Activated CD8-positive, alpha-beta T cell treated with anti-CD3 and anti-CD28 coated beads for 36 hours (primary cell): ENCODE data around the gene RIC3. TPM values are rescaled to one million over a fixed set of nuclear protein-coding genes. Genes with fewer than 3 reads are reported as not detected.

Source experiments
- ATAC-seq: fragments of 200-7000 bp; cut with Tn5 transposase; one replicate; pipeline ENCODE4 v1.10.0; 2021; ENCODE audit warnings: mild to moderate bottlenecking, moderate library complexity
- CTCF ChIA-PET: fragments of 350-600 bp; sonication (Branson Sonifier 250); formaldehyde crosslinking; loops from one replicate; lab custom pipeline; 2021; ENCODE audit warnings: antibody characterized with exemption; lab: Charles Lee
- POLR2A ChIA-PET: fragments of 350-600 bp; sonication (Branson Sonifier 250); formaldehyde crosslinking; loops from one replicate; lab custom pipeline; 2021; ENCODE audit warnings: antibody characterized with exemption; lab: Charles Lee
- DNase-seq: peaks from one replicate; pipeline ENCODE4 v3.0.0-alpha.2; 2020
- H3K27ac Mint-ChIP-seq: one replicate; pipeline ENCODE4 v1.8.0; 2021; ENCODE audit warnings: mild to moderate bottlenecking, mixed read lengths
- H3K27me3 Mint-ChIP-seq: one replicate; pipeline ENCODE4 v1.8.0; 2021; ENCODE audit warnings: mixed read lengths
- H3K36me3 Mint-ChIP-seq: one replicate; pipeline ENCODE4 v1.8.0; 2021; ENCODE audit warnings: low read depth, mixed read lengths
- H3K4me1 Mint-ChIP-seq: one replicate; pipeline ENCODE4 v1.8.0; 2021; ENCODE audit warnings: low read depth, mixed read lengths
- H3K4me3 Mint-ChIP-seq: one replicate; pipeline ENCODE4 v1.8.0; 2021; ENCODE audit warnings: mild to moderate bottlenecking, moderate library complexity, mixed read lengths
- H3K9me3 Mint-ChIP-seq: one replicate; pipeline ENCODE4 v1.8.0; 2021; ENCODE audit warnings: mixed read lengths
- CTCF ChIP-seq: fragments of 200-600 bp; IDR thresholded peaks from one replicate; pipeline ENCODE4 v1.8.0; 2022; ENCODE audit warnings: antibody characterized with exemption, mild to moderate bottlenecking
- intact Hi-C: fragments of 100-400 bp; cut with micrococcal nuclease; formaldehyde crosslinking; loops from one replicate; pipeline ENCODE4 v1.10.0; 2022
- total RNA-seq, 2 experiments: library from RNA; stranded (reverse); gene quantifications; one replicate each; pipeline ENCODE4 v1.2.3, GENCODE V29; 2021

RIC3 gene
- total RNA-seq, 2 experiments from 2014 or later: 7.6 to 7.7 TPM

GRCh38 chr11:8102965-8103364, 65.9 kb downstream of the RIC3 start:
- no peak overlapping the region for H3K4me3 Mint-ChIP-seq
- no peaks in the 10 kb centered on the region for H3K4me1 Mint-ChIP-seq
- ChIA-PET CTCF (interaction anchor here (1.8 to 7.3 kb wide), 2 partner anchors 68 to 96 kb away, joined by 8 to 120 read pairs; no protein-coding TSS in a partner anchor), POLR2A (interaction anchor here (1.5 kb wide), 1 partner anchor 9 kb away, joined by 4 read pairs; no protein-coding TSS in a partner anchor)
- H3K36me3 Mint-ChIP-seq: no peaks in the 10 kb centered on the region
- TF ChIP-seq CTCF: no peak
- ATAC-seq (no peak), DNase-seq (no peak)
- H3K27ac Mint-ChIP-seq: no peak overlapping the region
- H3K27me3 Mint-ChIP-seq: no peaks in the 10 kb centered on the region
- intact Hi-C loops: no loop called here
- H3K9me3 Mint-ChIP-seq: no peaks in the 10 kb centered on the region

GRCh38 chr11:8102296-8102915, 66.4 kb downstream of the RIC3 start:
- Mint-ChIP-seq H3K36me3 (no peaks in the 10 kb centered on the region), H3K9me3 (no peaks in the 10 kb centered on the region), H3K27me3 (no peaks in the 10 kb centered on the region), H3K27ac (no peak overlapping the region), H3K4me3 (no peak overlapping the region), H3K4me1 (no peaks in the 10 kb centered on the region)
- intact Hi-C loops: no loop called here
- DNase-seq (no peak), ATAC-seq (no peak)
- ChIA-PET CTCF (interaction anchor here (1.0 to 7.4 kb wide), 4 partner anchors 11 to 145 kb away, joined by 3 to 161 read pairs (median 62); no protein-coding TSS in a partner anchor), POLR2A (interaction anchor here (1.5 kb wide), 1 partner anchor 9 kb away, joined by 4 read pairs; no protein-coding TSS in a partner anchor)
- TF ChIP-seq CTCF: no peak

- no peaks in the 10 kb centered on the region for H3K4me1 Mint-ChIP-seq
- CTCF ChIA-PET: interaction anchor here (1.0 to 7.4 kb wide), 4 partner anchors 10 to 146 kb away, joined by 3 to 161 read pairs (median 62); no protein-coding TSS in a partner anchor
- TF ChIP-seq CTCF: no peak
- H3K27ac Mint-ChIP-seq: no peak overlapping the region
- ATAC-seq (no peak), DNase-seq (no peak)
- no peaks in the 10 kb centered on the region for H3K36me3 Mint-ChIP-seq
- POLR2A ChIA-PET: no interaction called here
- intact Hi-C loops: no loop called here
- no peak overlapping the region for H3K4me3 Mint-ChIP-seq
- H3K9me3 Mint-ChIP-seq: no peaks in the 10 kb centered on the region
- no peaks in the 10 kb centered on the region for H3K27me3 Mint-ChIP-seq
Measured at GRCh38 chr11:8101421-8101820, 67.4 kb downstream of the RIC3 start.

- Mint-ChIP-seq H3K36me3 (no peaks in the 10 kb centered on the region), H3K27ac (no peak overlapping the region), H3K9me3 (no peaks in the 10 kb centered on the region), H3K4me3 (no peak overlapping the region), H3K27me3 (no peaks in the 10 kb centered on the region), H3K4me1 (no peaks in the 10 kb centered on the region)
- ChIA-PET POLR2A (interaction anchor here (1.1 kb wide), 1 partner anchor 32 kb away, joined by 3 read pairs; no protein-coding TSS in a partner anchor), CTCF (interaction anchor here (1.1 to 7.4 kb wide), 15 partner anchors 8 to 156 kb away, joined by 3 to 161 read pairs (median 8); partner anchors contain the start of genes EIF3F and RIC3)
- intact Hi-C loops: no loop called here
- ATAC-seq (no peak), DNase-seq (no peak)
- TF ChIP-seq CTCF: no peak
Measured at GRCh38 chr11:8100605-8101004, 68.2 kb downstream of the RIC3 start.

- no peaks in the 10 kb centered on the region for H3K9me3 Mint-ChIP-seq
- TF ChIP-seq CTCF: no peak
- ATAC-seq: no peak
- DNase-seq: no peak
- ChIA-PET CTCF (interaction anchor here (0.8 to 7.4 kb wide), 25 partner anchors 9 to 494 kb away, joined by 3 to 161 read pairs (median 6); partner anchors contain the start of genes EIF3F, RIC3 and STK33), POLR2A (interaction anchor here (1.1 kb wide), 1 partner anchor 32 kb away, joined by 3 read pairs; no protein-coding TSS in a partner anchor)
- intact Hi-C loops: no loop called here
- no peaks in the 10 kb centered on the region for H3K4me1 Mint-ChIP-seq
- H3K27ac Mint-ChIP-seq: no peak overlapping the region
- no peaks in the 10 kb centered on the region for H3K27me3 Mint-ChIP-seq
- H3K4me3 Mint-ChIP-seq: no peak overlapping the region
- no peaks in the 10 kb centered on the region for H3K36me3 Mint-ChIP-seq
Measured at GRCh38 chr11:8100158-8100557, 68.7 kb downstream of the RIC3 start.
